Stomach (tissue), 4 donors: ENCODE measurements around the gene RANBP10.
"Not testable (repeated sequence)": the region's sequence is repeated elsewhere in the genome, so short reads cannot be mapped to it uniquely, and the experiment has no call there.

Experiments used
- POLR2A ChIP-seq, 4 donors: fragments of 450-650 bp; IDR thresholded peaks; one replicate each; pipeline ENCODE4 v1.6.1; 2016; ENCODE audit warnings: antibody characterized with exemption in 4 of 4, control low read depth in 2 of 4, mild to moderate bottlenecking in 1 of 4, moderate library complexity in 1 of 4
- POLR2AphosphoS5 ChIP-seq, 3 donors: sonication (generic); formaldehyde crosslinking; IDR thresholded peaks; one replicate each; pipeline ENCODE4 v1.6.1; 2016; ENCODE audit warnings: antibody characterized with exemption in 3 of 3
- TF ChIP-seq, protein P1 (sequence below), 7 experiments: fragments of 450-650 bp in 4 of 7; fragments of 200-600 bp in 3 of 7; sonication (generic) in 3 of 7; IDR thresholded peaks; one replicate each; pipeline ENCODE4 v1.5.1; 2016 to 2019; ENCODE audit warnings: antibody characterized with exemption in 7 of 7, control low read depth in 2 of 7, mild to moderate bottlenecking in 1 of 7

DNA sequence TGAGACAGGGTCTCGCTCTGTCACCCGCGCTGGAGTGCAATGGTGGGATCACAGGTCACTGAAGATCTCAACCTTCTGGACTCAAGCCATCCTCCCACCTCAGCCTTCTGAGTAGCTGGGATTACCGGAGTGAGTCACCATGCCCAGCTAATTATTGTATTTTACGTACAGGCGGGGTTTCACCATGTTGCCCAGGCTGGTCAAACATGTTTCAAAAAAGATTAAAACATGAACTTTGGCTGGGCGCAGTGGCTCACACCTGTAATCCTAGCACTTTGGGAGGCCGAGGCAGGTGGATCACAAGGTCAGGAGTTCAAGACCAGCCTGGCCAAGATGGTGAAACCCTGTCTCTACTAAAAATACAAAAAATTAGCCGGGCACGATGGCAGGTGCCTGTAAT is 30.8 kb upstream of the RANBP10 start:
- TF ChIP-seq, protein P1, sequence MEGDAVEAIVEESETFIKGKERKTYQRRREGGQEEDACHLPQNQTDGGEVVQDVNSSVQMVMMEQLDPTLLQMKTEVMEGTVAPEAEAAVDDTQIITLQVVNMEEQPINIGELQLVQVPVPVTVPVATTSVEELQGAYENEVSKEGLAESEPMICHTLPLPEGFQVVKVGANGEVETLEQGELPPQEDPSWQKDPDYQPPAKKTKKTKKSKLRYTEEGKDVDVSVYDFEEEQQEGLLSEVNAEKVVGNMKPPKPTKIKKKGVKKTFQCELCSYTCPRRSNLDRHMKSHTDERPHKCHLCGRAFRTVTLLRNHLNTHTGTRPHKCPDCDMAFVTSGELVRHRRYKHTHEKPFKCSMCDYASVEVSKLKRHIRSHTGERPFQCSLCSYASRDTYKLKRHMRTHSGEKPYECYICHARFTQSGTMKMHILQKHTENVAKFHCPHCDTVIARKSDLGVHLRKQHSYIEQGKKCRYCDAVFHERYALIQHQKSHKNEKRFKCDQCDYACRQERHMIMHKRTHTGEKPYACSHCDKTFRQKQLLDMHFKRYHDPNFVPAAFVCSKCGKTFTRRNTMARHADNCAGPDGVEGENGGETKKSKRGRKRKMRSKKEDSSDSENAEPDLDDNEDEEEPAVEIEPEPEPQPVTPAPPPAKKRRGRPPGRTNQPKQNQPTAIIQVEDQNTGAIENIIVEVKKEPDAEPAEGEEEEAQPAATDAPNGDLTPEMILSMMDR (IDR thresholded peaks at IDR 0.05), result not testable (repeated sequence)
- TF ChIP-seq POLR2A, POLR2AphosphoS5 (IDR thresholded peaks at IDR 0.05): not testable (repeated sequence)
